Spleen (tissue), 7 donors: ENCODE measurements around the gene TUBB4A.

ENCODE experiments used
- POLR2A ChIP-seq, 3 donors: fragments of 450-650 bp; IDR thresholded peaks; one replicate each; pipeline ENCODE4 v1.5.1; 2017; ENCODE audit warnings: antibody characterized with exemption in 3 of 3, mild to moderate bottlenecking in 1 of 3
- POLR2AphosphoS5 ChIP-seq, 3 donors: sonication (generic); formaldehyde crosslinking; IDR thresholded peaks; one replicate each; pipeline ENCODE4 v1.5.1; 2017; ENCODE audit warnings: antibody characterized with exemption in 3 of 3
- TF ChIP-seq, protein P1 (sequence below), 11 experiments: fragments of 200-600 bp in 7 of 11; fragments of 450-650 bp in 4 of 11; sonication (generic) in 4 of 11; IDR thresholded peaks in 8 of 11; conservative IDR thresholded peaks in 3 of 11; 1 replicate in 7 of 11; 2 replicates in 4 of 11; pipeline versions ENCODE4 v1.4.0 to v1.8.0; 2016 to 2021; ENCODE audit warnings: antibody characterized with exemption in 11 of 11, inconsistent platforms in 4 of 11, mild to moderate bottlenecking in 1 of 11
- donor health status: DM: no; HTN: no; CAD: no; lungs with moderate emphysema.
- donor health status: DM: no; HTN: no; CAD: no.
- donor health status: DM: no; HTN: no; CAD: no.

DNA sequence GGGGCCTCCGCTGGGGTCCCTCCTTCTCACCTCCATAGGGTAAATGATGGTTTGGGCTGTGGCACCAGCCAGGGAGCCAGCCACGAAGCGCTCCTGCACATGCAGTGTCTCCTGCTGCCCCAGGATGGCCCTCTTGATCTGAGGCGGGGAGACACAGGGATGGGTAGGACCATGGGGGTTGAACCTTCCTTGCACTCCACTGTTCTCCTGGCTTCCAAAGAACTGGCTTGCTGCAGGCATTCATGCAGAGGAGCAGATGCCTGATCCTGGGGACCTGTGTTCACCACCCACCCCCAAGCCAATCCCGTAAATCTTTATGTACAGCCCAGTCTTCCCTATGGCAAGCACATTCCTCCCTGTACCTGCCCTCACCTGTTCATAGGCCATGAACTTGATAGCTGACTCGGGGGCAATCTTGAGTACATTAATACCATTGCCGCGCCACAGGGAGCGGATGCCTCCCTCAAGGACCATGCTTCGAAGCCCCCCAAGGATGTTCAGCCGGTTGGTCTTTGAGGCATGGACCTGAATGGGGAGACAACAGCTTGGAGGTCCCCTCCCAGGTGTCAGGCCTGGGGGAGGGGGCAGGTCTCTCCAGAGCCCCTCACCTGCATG lies 48.1 kb downstream of the TUBB4A start:
- TF ChIP-seq, protein P1, sequence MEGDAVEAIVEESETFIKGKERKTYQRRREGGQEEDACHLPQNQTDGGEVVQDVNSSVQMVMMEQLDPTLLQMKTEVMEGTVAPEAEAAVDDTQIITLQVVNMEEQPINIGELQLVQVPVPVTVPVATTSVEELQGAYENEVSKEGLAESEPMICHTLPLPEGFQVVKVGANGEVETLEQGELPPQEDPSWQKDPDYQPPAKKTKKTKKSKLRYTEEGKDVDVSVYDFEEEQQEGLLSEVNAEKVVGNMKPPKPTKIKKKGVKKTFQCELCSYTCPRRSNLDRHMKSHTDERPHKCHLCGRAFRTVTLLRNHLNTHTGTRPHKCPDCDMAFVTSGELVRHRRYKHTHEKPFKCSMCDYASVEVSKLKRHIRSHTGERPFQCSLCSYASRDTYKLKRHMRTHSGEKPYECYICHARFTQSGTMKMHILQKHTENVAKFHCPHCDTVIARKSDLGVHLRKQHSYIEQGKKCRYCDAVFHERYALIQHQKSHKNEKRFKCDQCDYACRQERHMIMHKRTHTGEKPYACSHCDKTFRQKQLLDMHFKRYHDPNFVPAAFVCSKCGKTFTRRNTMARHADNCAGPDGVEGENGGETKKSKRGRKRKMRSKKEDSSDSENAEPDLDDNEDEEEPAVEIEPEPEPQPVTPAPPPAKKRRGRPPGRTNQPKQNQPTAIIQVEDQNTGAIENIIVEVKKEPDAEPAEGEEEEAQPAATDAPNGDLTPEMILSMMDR (IDR thresholded peaks at IDR 0.05 in 8 of 11, conservative IDR thresholded peaks at IDR 0.05 in 3 of 11), result no peak
- TF ChIP-seq POLR2A (IDR thresholded peaks at IDR 0.05) (no peak), POLR2AphosphoS5 (IDR thresholded peaks at IDR 0.05) (no peak)
